Testis (tissue), 3 donors: ENCODE measurements around the gene DACH1. TPM values are rescaled to one million over a fixed set of nuclear protein-coding genes. Genes with fewer than 3 reads are reported as not detected.

Experiments
- DNase-seq: peaks from one replicate; pipeline ENCODE4 v3.0.0-alpha.2; 2019
- H3K27ac ChIP-seq, 2 donors: fragments of 200-600 bp; sonication (generic); one replicate each; pipeline ENCODE4 v1.5.1; 2019
- H3K27me3 ChIP-seq: fragments of 200-600 bp; sonication (generic); one replicate; pipeline ENCODE4 v1.5.1; 2019
- H3K36me3 ChIP-seq: fragments of 200-600 bp; sonication (generic); one replicate; pipeline ENCODE4 v1.5.1; 2017; ENCODE audit warnings: low read depth; ENCODE audit errors: missing control alignments
- H3K4me1 ChIP-seq: fragments of 200-600 bp; sonication (generic); one replicate; pipeline ENCODE4 v1.5.1; 2019
- H3K4me3 ChIP-seq, 2 donors: fragments of 200-600 bp; sonication (generic); one replicate each; pipeline ENCODE4 v1.5.1; 2017 to 2019
- H3K9me3 ChIP-seq: fragments of 200-600 bp; sonication (generic); one replicate; pipeline ENCODE4 v1.5.1; 2017
- CTCF ChIP-seq, 3 experiments: fragments of 450-650 bp in 2 of 3; fragments of 200-600 bp in 1 of 3; sonication (generic) in 1 of 3; IDR thresholded peaks; one replicate each; pipeline ENCODE4 v1.5.1; 2016 to 2019; ENCODE audit warnings: antibody characterized with exemption in 3 of 3, mild to moderate bottlenecking in 2 of 3, moderate library complexity in 1 of 3
- POLR2A ChIP-seq: fragments of 450-650 bp; IDR thresholded peaks from one replicate; pipeline ENCODE4 v1.6.1; 2017; ENCODE audit warnings: antibody characterized with exemption, mild to moderate bottlenecking, moderate library complexity
- WGBS, 2 donors: methylation state at CpG; one replicate each; pipeline ENCODE4 v1.1.5; 2018; 5-methylcytosine and 5-hydroxymethylcytosine counted together
- intact Hi-C: fragments of 100-400 bp; cut with DNase I; formaldehyde crosslinking; loops from one replicate; pipeline ENCODE4 v1.15.1; 2023; ENCODE audit warnings: low total_unique reads
- polyA plus RNA-seq: library from polyadenylated mRNA; stranded (reverse); fragments of 350-450 nt; fragmentation: Illumina TruSeq; extraction: RNeasy Lipid Tissue Mini Kit (QIAGEN cat#74804); gene quantifications from one replicate; pipeline ENCODE4 v1.2.3, GENCODE V29; 2014; ENCODE audit warnings: low read depth, low replicate concordance; ENCODE audit not compliant: insufficient read depth
- total RNA-seq, 2 donors: library from RNA; depleted of rRNA; stranded (reverse); fragments of >200 nt; gene quantifications; one replicate each; pipeline ENCODE4 v1.2.3, GENCODE V29; 2016

The DACH1 gene
- total and polyA plus RNA-seq, 3 donors from 2014 or later = 4.7 to 11.1 (median 5.4) TPM

GRCh38 chr13:71515744-71516038 is 351.3 kb downstream of the DACH1 start:
- no peaks in the 10 kb centered on the region for H3K9me3 ChIP-seq
- 47 to 49% methylated on average over 4 of the region's 4 CpGs for WGBS, 2 donors
- H3K4me3 ChIP-seq = no peak overlapping the region
- intact Hi-C loops = no loop called here
- DNase-seq = no peak
- H3K27ac ChIP-seq = no peak overlapping the region
- H3K36me3 ChIP-seq = no peaks in the 10 kb centered on the region
- no peaks in the 10 kb centered on the region for H3K4me1 ChIP-seq
- H3K27me3 ChIP-seq = no peaks in the 10 kb centered on the region
- TF ChIP-seq CTCF (IDR thresholded peaks at IDR 0.05) (no peak), POLR2A (no peak)

- Histone ChIP-seq H3K27ac (no peak overlapping the region), H3K36me3 (no peaks in the 10 kb centered on the region), H3K9me3 (no peaks in the 10 kb centered on the region), H3K4me3 (no peak overlapping the region), H3K27me3 (no peaks in the 10 kb centered on the region), H3K4me1 (no peaks in the 10 kb centered on the region)
- intact Hi-C loops = no loop called here
- TF ChIP-seq CTCF (IDR thresholded peaks at IDR 0.05) (no peak), POLR2A (no peak)
- WGBS, 2 donors = 57 to 68% methylated on average over 3 of the region's 3 CpGs
- no peak for DNase-seq
Measured at GRCh38 chr13:71514900-71515743, 351.9 kb downstream of the DACH1 start.

DNA sequence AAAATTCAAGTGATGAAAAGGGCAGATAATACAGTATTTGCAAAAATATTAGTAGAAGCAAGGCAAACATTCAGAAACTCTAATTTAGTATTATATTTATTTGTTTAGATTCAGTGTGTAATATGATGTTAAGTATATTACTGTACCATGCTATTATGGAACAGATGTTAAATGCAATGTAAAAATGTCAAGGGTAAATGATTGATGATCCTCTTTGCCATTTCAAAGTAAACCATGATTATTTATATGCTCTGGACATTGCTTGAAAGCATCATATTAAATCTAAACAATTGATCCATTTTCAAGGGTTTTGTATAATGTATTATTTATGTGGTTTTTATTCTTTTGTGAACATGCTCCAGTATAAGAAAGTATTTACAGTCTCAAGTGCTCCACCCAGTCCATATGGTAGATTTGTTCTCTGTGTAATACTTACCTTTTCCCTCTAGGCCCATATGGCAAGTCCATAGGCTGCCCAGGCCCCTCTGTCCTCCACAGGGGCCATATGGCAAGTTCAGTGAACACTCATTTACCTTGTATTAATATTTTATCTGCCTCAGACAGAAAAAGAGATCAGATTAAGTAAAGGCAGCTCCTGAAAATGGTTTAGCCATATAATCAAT is 353.5 kb downstream of the DACH1 start:
- no peak for DNase-seq
- no peaks in the 10 kb centered on the region for H3K36me3 ChIP-seq
- no peaks in the 10 kb centered on the region for H3K27me3 ChIP-seq
- intact Hi-C loops = no loop called here
- no peak overlapping the region for H3K27ac ChIP-seq
- TF ChIP-seq CTCF (IDR thresholded peaks at IDR 0.05) (no peak), POLR2A (no peak)
- no peak overlapping the region for H3K4me3 ChIP-seq
- H3K4me1 ChIP-seq = no peaks in the 10 kb centered on the region
- H3K9me3 ChIP-seq = no peaks in the 10 kb centered on the region

DNA sequence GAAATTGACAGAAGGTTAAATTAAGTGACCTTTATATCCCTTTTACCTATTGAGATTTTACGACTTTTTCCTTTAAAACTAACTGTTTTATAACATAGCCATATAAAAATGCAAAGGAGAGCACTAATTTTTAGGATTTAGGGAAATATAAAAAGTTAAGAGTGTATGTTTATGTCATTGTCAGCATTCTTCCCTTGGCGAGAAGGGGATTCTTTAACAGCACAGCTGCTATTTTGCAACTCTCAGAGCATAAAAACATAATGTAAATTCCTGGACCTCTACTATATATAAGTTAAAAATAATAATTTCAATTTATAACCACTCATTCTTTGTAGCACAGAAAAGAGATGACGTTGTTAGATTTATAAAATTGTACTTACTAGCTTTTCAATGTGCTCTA is 363.2 kb downstream of the DACH1 start:
- TF ChIP-seq POLR2A = no peak
- no peak for TF ChIP-seq CTCF (IDR thresholded peaks at IDR 0.05)
- Histone ChIP-seq H3K27ac (no peak overlapping the region), H3K27me3 (no peaks in the 10 kb centered on the region), H3K9me3 (no peaks in the 10 kb centered on the region), H3K4me1 (no peaks in the 10 kb centered on the region), H3K4me3 (no peak overlapping the region), H3K36me3 (no peaks in the 10 kb centered on the region)
- intact Hi-C loops = no loop called here
- WGBS, 2 donors = 91 to 94% methylated on average over 3 of the region's 3 CpGs
- no peak for DNase-seq
